Psoas muscle (tissue), 8 donors: ENCODE data around the gene TELO2. TPM values are rescaled to one million over a fixed set of nuclear protein-coding genes. Genes with fewer than 3 reads are reported as not detected.

Experiments
- ATAC-seq, 4 donors: fragments of 200-7000 bp; cut with Tn5 transposase; one replicate each; pipeline ENCODE4 v1.9.1; 2020; ENCODE audit warnings: moderate library complexity in 3 of 4, mild to moderate bottlenecking in 2 of 4
- DNase-seq, 2 donors: peaks; one replicate each; pipeline ENCODE4 v3.0.0-alpha.2; 2020
- H3K27ac ChIP-seq: fragments of 200-600 bp; one replicate; pipeline ENCODE4 v1.8.0; 2022
- H3K27me3 ChIP-seq, 3 donors: fragments of 200-600 bp in 1 of 3; one replicate each; pipeline versions ENCODE4 v1.6.1 to v1.8.0; 2013 to 2022; ENCODE audit warnings: low read length in 2 of 3, mild to moderate bottlenecking in 2 of 3, moderate library complexity in 1 of 3; ENCODE audit not compliant: insufficient read depth in 3 of 3
- H3K36me3 ChIP-seq, 2 donors: fragments of 200-600 bp in 1 of 2; one replicate each; pipeline versions ENCODE4 v1.6.1 to v1.8.0; 2013 to 2022; ENCODE audit warnings: low read depth in 1 of 2, mild to moderate bottlenecking in 1 of 2, moderate library complexity in 1 of 2; ENCODE audit not compliant: insufficient read depth in 1 of 2
- H3K4me1 ChIP-seq: fragments of 200-600 bp; one replicate; pipeline ENCODE4 v1.8.0; 2022
- H3K4me3 ChIP-seq: fragments of 200-600 bp; one replicate; pipeline ENCODE4 v1.8.0; 2022; ENCODE audit warnings: mild to moderate bottlenecking
- H3K9me3 ChIP-seq: fragments of 200-600 bp; one replicate; pipeline ENCODE4 v1.8.0; 2022
- WGBS, 3 donors: extraction: QIAGEN DNeasy Blood & Tissue Kit; methylation state at CpG; one replicate each; pipeline versions ENCODE4 v1.1.6 to v1.1.7; 2013; 5-methylcytosine and 5-hydroxymethylcytosine counted together
- intact Hi-C, 2 donors: fragments of 100-400 bp; cut with DNase I; formaldehyde crosslinking; loops; one replicate each; pipeline versions ENCODE4 v1.11.0 to v1.14.2; 2022
- polyA plus RNA-seq, 3 donors: library from polyadenylated mRNA; stranded (reverse); fragments of 200-250 nt; gene quantifications; one replicate each; pipeline ENCODE4 v1.2.3, GENCODE V29; 2013
- total RNA-seq, 4 donors: library from RNA; stranded (reverse); fragmentation: NEBNext Ultra II Directional in 2 of 4; extraction: Animal tissue kit (Norgen Biotek cat#: 25700) in 2 of 4; gene quantifications; one replicate each; pipeline versions ENCODE4 v1.2.1 to v1.2.4, GENCODE V29; 2021 to 2023
- TF ChIP-seq, protein P1 (sequence below): fragments of 200-600 bp; IDR thresholded peaks from one replicate; pipeline ENCODE4 v1.8.0; 2022; ENCODE audit warnings: antibody characterized with exemption
- donor health status: healthy with polysubstance abuse.
- donor health status: DM: no; HTN: no; CAD: no; lungs with moderate emphysema.
- donor health status: Bipolar disorder and iron deficiency.
- donor health status: healthy.
- donor health status: DM: yes; HTN: yes; CAD: no.
- donor health status: DM: no; HTN: no; CAD: no.
- donor health status: DM: no; HTN: no; CAD: no.
- donor health status: DM: yes; HTN: yes; CAD: no.

The TELO2 gene
- total and polyA plus RNA-seq, 7 donors = 11.6 to 23.8 (median 17.4) TPM

GRCh38 chr16:1444730-1445517 is 48.2 kb upstream of the TELO2 start:
- Histone ChIP-seq H3K27me3 (no peaks in the 10 kb centered on the region), H3K27ac (no peak overlapping the region), H3K9me3 (no peaks in the 10 kb centered on the region), H3K36me3 (peaks cover 0 to 44% of the 10 kb centered on the region in 2 donors), H3K4me1 (no peaks in the 10 kb centered on the region), H3K4me3 (no peak overlapping the region)
- DNase-seq = no peak
- TF ChIP-seq, protein P1, sequence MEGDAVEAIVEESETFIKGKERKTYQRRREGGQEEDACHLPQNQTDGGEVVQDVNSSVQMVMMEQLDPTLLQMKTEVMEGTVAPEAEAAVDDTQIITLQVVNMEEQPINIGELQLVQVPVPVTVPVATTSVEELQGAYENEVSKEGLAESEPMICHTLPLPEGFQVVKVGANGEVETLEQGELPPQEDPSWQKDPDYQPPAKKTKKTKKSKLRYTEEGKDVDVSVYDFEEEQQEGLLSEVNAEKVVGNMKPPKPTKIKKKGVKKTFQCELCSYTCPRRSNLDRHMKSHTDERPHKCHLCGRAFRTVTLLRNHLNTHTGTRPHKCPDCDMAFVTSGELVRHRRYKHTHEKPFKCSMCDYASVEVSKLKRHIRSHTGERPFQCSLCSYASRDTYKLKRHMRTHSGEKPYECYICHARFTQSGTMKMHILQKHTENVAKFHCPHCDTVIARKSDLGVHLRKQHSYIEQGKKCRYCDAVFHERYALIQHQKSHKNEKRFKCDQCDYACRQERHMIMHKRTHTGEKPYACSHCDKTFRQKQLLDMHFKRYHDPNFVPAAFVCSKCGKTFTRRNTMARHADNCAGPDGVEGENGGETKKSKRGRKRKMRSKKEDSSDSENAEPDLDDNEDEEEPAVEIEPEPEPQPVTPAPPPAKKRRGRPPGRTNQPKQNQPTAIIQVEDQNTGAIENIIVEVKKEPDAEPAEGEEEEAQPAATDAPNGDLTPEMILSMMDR = no peak
- WGBS, 3 donors = 83 to 86% (median 83%) methylated on average over 47 to 48 of the region's 48 CpGs
- intact Hi-C loops = no loop called here
- peak in 1 of 4 donors; percentile 11 for ATAC-seq

DNA sequence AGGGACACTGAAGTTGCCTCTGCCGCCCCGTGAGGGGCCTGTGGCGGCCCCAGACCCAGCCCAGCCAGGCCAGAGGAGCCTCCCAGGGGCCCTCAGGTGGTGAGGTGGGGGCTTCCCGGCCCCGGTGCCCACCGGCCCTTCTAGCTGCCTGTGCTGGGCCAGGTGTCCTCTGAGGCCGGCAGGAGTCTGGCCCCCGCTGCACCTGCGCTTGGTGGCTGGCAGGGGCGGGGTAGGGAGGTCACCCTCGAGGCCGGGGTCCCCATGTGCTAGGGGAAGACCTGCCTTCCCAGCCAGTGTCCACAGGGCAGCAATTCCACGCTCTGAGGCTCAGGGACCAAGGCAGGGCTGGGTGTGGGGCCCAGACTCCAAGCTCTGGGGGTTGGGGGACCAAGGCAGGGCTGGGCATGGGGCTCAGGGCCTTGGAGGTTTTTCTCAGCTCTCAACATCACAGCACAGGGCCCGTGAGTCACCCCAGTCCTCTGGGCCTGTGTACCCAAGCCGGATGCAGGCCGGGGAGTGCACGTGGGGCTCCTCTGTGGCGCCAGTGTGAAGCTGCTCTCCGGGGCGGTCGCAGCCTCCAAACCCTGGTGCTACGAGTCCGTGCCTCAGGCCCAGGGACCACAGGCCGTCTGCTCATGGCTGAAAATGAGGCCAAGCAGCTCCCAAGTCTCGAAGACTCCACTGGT is 47.5 kb upstream of the TELO2 start:
- Histone ChIP-seq H3K27ac (no peak overlapping the region), H3K9me3 (no peaks in the 10 kb centered on the region), H3K4me1 (no peaks in the 10 kb centered on the region), H3K27me3 (no peaks in the 10 kb centered on the region), H3K36me3 (peaks cover 0 to 51% of the 10 kb centered on the region in 2 donors), H3K4me3 (no peak overlapping the region)
- TF ChIP-seq, protein P1 = no peak
- intact Hi-C loops = no loop called here
- no peak for DNase-seq
- 87 to 90% (median 89%) methylated on average over 23 to 25 of the region's 25 CpGs for WGBS, 3 donors
- no peak for ATAC-seq

- no peak overlapping the region for H3K27ac ChIP-seq
Measured at GRCh38 chr16:1446296-1447080, 46.7 kb upstream of the TELO2 start.

DNA sequence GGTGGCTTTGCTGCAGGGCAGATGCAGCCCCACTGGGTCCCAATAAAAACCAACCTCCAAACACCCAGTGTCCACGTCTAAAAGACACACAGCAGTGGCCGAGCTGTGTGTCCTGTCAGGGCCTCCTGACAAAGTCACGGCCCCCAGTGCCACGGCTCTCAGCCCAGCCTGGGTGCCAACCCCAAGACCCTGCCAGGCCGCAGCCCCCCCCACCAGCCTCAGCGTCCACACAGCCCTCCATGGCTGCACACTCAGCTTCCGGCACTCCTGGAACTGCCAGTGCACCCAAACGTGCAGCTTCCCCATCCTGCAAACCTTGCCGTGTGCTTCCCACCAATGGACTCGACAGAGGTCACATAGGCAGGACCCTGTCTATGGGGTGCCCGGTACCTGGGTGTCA is 45.2 kb upstream of the TELO2 start:
- Histone ChIP-seq H3K36me3 (peaks cover 2 to 74% of the 10 kb centered on the region in 2 donors), H3K9me3 (no peaks in the 10 kb centered on the region), H3K4me3 (no peak overlapping the region), H3K27ac (no peak overlapping the region), H3K27me3 (no peaks in the 10 kb centered on the region), H3K4me1 (no peaks in the 10 kb centered on the region)
- TF ChIP-seq, protein P1 = no peak
- ATAC-seq (no peak), DNase-seq (no peak)
- intact Hi-C loops = no loop called here
- 89 to 97% (median 91%) methylated on average over 11 of the region's 11 CpGs for WGBS, 3 donors

More at GRCh38 chr16:1446296-1447080, 46.7 kb upstream of the TELO2 start:
- DNase-seq = no peak
- intact Hi-C loops = no loop called here
- H3K36me3 ChIP-seq = peaks cover 0 to 60% of the 10 kb centered on the region in 2 donors
- H3K4me1 ChIP-seq = no peaks in the 10 kb centered on the region
- TF ChIP-seq, protein P1 = no peak
- H3K4me3 ChIP-seq = no peak overlapping the region
- 90 to 92% (median 91%) methylated on average over 31 to 41 of the region's 41 CpGs for WGBS, 3 donors
- no peaks in the 10 kb centered on the region for H3K27me3 ChIP-seq
- no peaks in the 10 kb centered on the region for H3K9me3 ChIP-seq
- ATAC-seq = no peak
